Gastroesophageal sphincter (tissue), 4 donors: Measurements from ENCODE around the gene TOP1. TPM values are rescaled to one million over a fixed set of nuclear protein-coding genes. Genes with fewer than 3 reads are reported as not detected.

Source experiments
- ATAC-seq: fragments of 150-250 bp; one replicate; pipeline ENCODE4 v1.9.1; 2016; ENCODE audit warnings: mild to moderate bottlenecking, moderate library complexity
- H3K27ac ChIP-seq, 4 donors: fragments of 200-600 bp; sonication (generic) in 3 of 4; 1 replicate in 3 of 4; 2 replicates in 1 of 4; pipeline ENCODE4 v1.5.1; 2016 to 2019
- H3K27me3 ChIP-seq: fragments of 200-600 bp; sonication (generic); one replicate; pipeline ENCODE4 v1.5.1; 2019
- H3K36me3 ChIP-seq, 2 donors: fragments of 200-600 bp; sonication (generic); one replicate each; pipeline ENCODE4 v1.5.1; 2019; ENCODE audit warnings: control low read depth in 1 of 2
- H3K4me1 ChIP-seq, 3 donors: fragments of 200-600 bp; sonication (generic); 1 replicate in 2 of 3; 2 replicates in 1 of 3; pipeline ENCODE4 v1.5.1; 2016 to 2019; ENCODE audit warnings: control low read depth in 2 of 3
- H3K4me3 ChIP-seq, 2 donors: fragments of 200-600 bp; sonication (generic); one replicate each; pipeline ENCODE4 v1.5.1; 2019; ENCODE audit warnings: mild to moderate bottlenecking in 1 of 2, moderate library complexity in 1 of 2
- H3K9me3 ChIP-seq, 3 donors: fragments of 200-600 bp; sonication (generic); one replicate each; pipeline ENCODE4 v1.5.1; 2017 to 2019; ENCODE audit warnings: control low read depth in 2 of 3
- EP300 ChIP-seq: sonication (generic); formaldehyde crosslinking; IDR thresholded peaks from one replicate; pipeline ENCODE4 v1.6.1; 2017; ENCODE audit warnings: antibody characterized with exemption, mild to moderate bottlenecking
- POLR2A ChIP-seq, 2 donors: fragments of 450-650 bp; IDR thresholded peaks; one replicate each; pipeline ENCODE4 v1.6.1; 2017; ENCODE audit warnings: antibody characterized with exemption in 2 of 2, mild to moderate bottlenecking in 2 of 2, moderate library complexity in 1 of 2
- POLR2AphosphoS5 ChIP-seq: sonication (generic); formaldehyde crosslinking; IDR thresholded peaks from one replicate; pipeline ENCODE4 v1.6.1; 2017; ENCODE audit warnings: antibody characterized with exemption
- WGBS, 2 donors: methylation state at CpG; one replicate each; pipeline ENCODE4 v1.1.5; 2018; ENCODE audit warnings: low coverage in 1 of 2; 5-methylcytosine and 5-hydroxymethylcytosine counted together
- total RNA-seq, 4 donors: library from RNA; depleted of rRNA; stranded (reverse); fragments of >200 nt; gene quantifications; one replicate each; pipeline ENCODE4 v1.1.0, GENCODE V29; 2016
- TF ChIP-seq, protein P1 (sequence below), 4 experiments: fragments of 200-600 bp in 2 of 4; fragments of 450-650 bp in 2 of 4; sonication (generic) in 1 of 4; IDR thresholded peaks; one replicate each; pipeline ENCODE4 v1.5.1; 2017 to 2019; ENCODE audit warnings: antibody characterized with exemption in 4 of 4, mild to moderate bottlenecking in 2 of 4, moderate library complexity in 2 of 4

Gene TOP1
- total RNA-seq, 4 donors from 2014 or later: 22.0 to 31.6 (median 28.8) TPM

DNA sequence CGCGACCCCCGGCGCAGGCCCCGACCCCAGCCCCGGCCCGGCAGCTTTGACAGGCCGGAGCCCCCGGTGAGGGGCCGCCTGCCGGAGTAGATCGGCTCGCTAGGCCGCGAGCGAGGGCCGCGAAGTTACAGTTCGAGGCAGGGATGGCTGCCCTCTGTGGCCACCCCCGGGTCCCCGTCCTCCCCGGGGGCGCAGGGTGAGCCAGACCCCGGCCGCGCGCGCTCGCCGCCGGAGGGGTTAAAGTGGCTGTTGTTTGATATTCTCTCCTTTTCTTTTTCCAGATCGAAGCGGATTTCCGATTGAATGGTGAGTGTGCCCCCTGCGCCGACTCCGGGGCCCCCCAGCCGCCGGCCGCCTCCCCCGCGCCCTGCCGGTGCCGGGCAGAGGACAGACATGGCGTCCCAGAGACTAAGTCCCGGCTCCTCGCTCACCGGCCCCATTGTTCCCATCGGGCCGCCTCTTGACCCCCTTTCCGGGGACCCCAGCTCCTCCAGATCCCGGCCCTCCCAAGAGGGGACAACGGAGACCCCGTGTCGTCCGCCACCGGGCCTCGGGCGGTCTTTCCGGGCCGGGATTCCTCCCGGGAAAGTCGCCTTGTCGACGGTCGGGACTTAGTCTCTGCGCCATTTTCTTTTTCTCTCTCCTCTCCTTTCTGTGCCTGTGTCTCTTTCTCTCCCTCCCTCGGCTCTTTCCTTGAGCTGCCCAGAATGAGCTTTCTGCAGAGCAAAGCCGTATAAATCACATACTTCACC, 704 bp downstream of the TOP1 start:
- TF ChIP-seq, protein P1, sequence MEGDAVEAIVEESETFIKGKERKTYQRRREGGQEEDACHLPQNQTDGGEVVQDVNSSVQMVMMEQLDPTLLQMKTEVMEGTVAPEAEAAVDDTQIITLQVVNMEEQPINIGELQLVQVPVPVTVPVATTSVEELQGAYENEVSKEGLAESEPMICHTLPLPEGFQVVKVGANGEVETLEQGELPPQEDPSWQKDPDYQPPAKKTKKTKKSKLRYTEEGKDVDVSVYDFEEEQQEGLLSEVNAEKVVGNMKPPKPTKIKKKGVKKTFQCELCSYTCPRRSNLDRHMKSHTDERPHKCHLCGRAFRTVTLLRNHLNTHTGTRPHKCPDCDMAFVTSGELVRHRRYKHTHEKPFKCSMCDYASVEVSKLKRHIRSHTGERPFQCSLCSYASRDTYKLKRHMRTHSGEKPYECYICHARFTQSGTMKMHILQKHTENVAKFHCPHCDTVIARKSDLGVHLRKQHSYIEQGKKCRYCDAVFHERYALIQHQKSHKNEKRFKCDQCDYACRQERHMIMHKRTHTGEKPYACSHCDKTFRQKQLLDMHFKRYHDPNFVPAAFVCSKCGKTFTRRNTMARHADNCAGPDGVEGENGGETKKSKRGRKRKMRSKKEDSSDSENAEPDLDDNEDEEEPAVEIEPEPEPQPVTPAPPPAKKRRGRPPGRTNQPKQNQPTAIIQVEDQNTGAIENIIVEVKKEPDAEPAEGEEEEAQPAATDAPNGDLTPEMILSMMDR (IDR thresholded peaks at IDR 0.05): no peak
- TF ChIP-seq POLR2A (IDR thresholded peaks at IDR 0.05): peak in 1 of 2 donors; percentile 7
- no peak for ATAC-seq
- H3K36me3 ChIP-seq: no peaks in the 10 kb centered on the region
- peaks cover 8 to 54% (median 11%) of the 10 kb centered on the region in 3 donors for H3K4me1 ChIP-seq
- peak overlapping the region; percentile 89 to 99 (median 98) for H3K27ac ChIP-seq
- H3K27me3 ChIP-seq: no peaks in the 10 kb centered on the region
- H3K4me3 ChIP-seq: peak overlapping the region; percentile 89 to 95
- 1% methylated on average over 13 to 15 of the region's 69 CpGs for WGBS, 2 donors
- no peaks in the 10 kb centered on the region for H3K9me3 ChIP-seq

DNA sequence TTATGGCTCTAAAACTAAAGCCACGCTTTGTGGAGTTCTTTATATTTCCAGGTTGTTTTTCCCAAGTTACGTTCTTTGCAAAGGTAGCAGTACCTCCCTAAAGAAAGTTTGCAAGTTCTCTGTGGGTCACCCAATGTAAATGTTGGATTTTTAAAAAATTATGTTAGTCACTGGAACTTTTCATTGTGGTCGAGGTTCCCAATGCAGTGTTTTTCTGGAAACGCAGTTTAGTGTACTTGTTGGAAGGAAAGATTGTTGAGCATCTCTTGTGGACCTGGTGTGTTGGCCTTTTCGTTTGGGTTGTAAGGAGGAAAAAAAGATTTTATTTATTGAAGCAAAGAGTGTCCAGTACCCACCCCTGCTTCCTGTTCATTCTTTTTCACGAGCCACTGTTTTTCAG, 1.4 kb downstream of the TOP1 start:
- H3K4me1 ChIP-seq: peaks cover 8 to 61% (median 13%) of the 10 kb centered on the region in 3 donors
- 2 to 3% methylated on average over 6 of the region's 6 CpGs for WGBS, 2 donors
- no peaks in the 10 kb centered on the region for H3K27me3 ChIP-seq
- H3K4me3 ChIP-seq: peak overlapping the region; percentile 89 to 95
- H3K36me3 ChIP-seq: no peaks in the 10 kb centered on the region
- H3K27ac ChIP-seq: peak overlapping the region; percentile 20 to 99 (median 93)
- TF ChIP-seq EP300 (no peak), POLR2AphosphoS5 (no peak), POLR2A (IDR thresholded peaks at IDR 0.05) (no peak)
- TF ChIP-seq, protein P1 (IDR thresholded peaks at IDR 0.05): no peak
- no peaks in the 10 kb centered on the region for H3K9me3 ChIP-seq
- no peak for ATAC-seq

DNA sequence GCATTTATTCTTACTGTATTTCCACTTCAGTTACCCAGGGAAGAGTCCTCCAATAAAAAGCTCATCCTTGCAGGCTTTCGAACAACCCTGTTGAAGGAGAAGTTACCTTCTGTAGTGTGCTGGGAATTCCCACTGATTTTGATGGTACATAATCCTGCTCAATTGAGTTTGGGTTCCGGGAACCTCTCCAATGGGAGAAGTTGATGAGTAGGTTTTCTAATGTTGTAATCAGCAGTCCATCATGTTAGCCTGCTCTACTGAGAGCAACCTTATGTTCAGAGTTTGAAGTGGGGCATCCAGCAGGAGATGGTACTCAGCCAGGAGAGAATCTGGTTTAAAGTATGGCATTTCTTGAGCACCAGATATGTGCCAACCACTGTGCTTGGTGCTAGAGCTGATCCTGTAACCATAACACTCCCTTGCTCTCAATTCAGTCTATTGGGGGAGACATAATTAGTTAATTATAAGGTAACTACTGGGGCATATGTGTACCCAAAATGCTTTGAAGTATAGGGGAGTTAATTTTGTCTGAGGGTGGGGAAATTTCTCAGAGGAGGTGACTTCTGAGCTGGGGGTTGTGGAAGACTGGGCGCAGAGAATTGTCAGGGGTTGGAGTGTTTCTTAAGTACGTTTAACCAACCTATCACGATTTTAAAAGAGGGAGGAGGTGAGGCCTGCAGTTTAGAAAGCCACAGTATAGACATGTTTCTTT, 2.1 kb downstream of the TOP1 start:
- no peak for ATAC-seq
- H3K36me3 ChIP-seq: no peaks in the 10 kb centered on the region
- peak overlapping the region in 3 of 4 donors; percentile 20 to 99 (median 97) for H3K27ac ChIP-seq
- 0 to 47% methylated on average over 1 to 5 of the region's 5 CpGs for WGBS, 2 donors
- H3K4me3 ChIP-seq: peak overlapping the region; percentile 89 to 95
- H3K4me1 ChIP-seq: peaks cover 8 to 68% (median 13%) of the 10 kb centered on the region in 3 donors
- TF ChIP-seq, protein P1 (IDR thresholded peaks at IDR 0.05): no peak
- no peak for TF ChIP-seq POLR2A (IDR thresholded peaks at IDR 0.05)
- no peak for TF ChIP-seq EP300
- TF ChIP-seq POLR2AphosphoS5: peak; percentile 69
- H3K9me3 ChIP-seq: no peaks in the 10 kb centered on the region
- H3K27me3 ChIP-seq: no peaks in the 10 kb centered on the region

DNA sequence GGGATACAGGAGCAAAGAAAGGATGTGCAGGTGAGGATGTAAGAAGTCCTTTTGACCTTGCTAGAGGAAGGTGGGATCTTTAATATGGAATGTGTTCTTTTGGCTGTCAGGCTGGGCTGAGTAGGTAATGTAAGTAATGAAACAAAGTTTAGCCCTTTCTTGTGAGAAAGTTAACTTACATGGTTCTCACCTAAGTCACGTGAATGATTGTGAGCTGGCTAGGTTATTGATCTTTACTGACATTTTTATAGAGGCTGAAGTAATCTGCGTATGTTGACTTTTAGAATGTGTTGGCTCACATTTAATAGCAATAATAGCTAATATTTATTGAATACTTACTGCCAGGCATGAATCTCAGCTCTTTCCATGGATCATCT, 2.6 kb downstream of the TOP1 start:
- 62 to 75% methylated on average over 2 of the region's 2 CpGs for WGBS, 2 donors
- H3K4me3 ChIP-seq: peak overlapping the region; percentile 89 to 95
- H3K4me1 ChIP-seq: peaks cover 8 to 73% (median 13%) of the 10 kb centered on the region in 3 donors
- peak overlapping the region in 1 of 4 donors; percentile 99 for H3K27ac ChIP-seq
- ATAC-seq: no peak
- H3K36me3 ChIP-seq: no peaks in the 10 kb centered on the region
- no peaks in the 10 kb centered on the region for H3K9me3 ChIP-seq
- no peak for TF ChIP-seq POLR2A (IDR thresholded peaks at IDR 0.05)
- TF ChIP-seq EP300: no peak
- TF ChIP-seq POLR2AphosphoS5: no peak
- TF ChIP-seq, protein P1 (IDR thresholded peaks at IDR 0.05): no peak
- H3K27me3 ChIP-seq: no peaks in the 10 kb centered on the region
